BLaER1 treated with 17β-estradiol and CSF1 and Interleukin-3, amounts not matched to agents 10 nM and 100 nM (cell line): ENCODE data around the gene ENOX1.
"Not testable (repeated sequence)": the region's sequence is repeated elsewhere in the genome, so short reads cannot be mapped to it uniquely, and the experiment has no call there.

Experiments
- H3K27ac ChIP-seq, 11 experiments: shearing (Covaris generic); formaldehyde crosslinking; 2 replicates each; pipeline ENCODE4 v1.8.1; 2022
- H3K27me3 ChIP-seq, 11 experiments: shearing (Covaris generic); formaldehyde crosslinking; 2 replicates each; pipeline ENCODE4 v1.8.1; 2022
- H3K36me3 ChIP-seq, 11 experiments: shearing (Covaris generic); formaldehyde crosslinking; 2 replicates each; pipeline ENCODE4 v1.8.1; 2022
- H3K4me1 ChIP-seq, 10 experiments: shearing (Covaris generic); formaldehyde crosslinking; 2 replicates each; pipeline ENCODE4 v1.8.1; 2022
- H3K4me2 ChIP-seq, 11 experiments: shearing (Covaris generic); formaldehyde crosslinking; 2 replicates each; pipeline ENCODE4 v1.8.1; 2022
- H3K4me3 ChIP-seq, 10 experiments: shearing (Covaris generic); formaldehyde crosslinking; 2 replicates each; pipeline ENCODE4 v1.8.1; 2022
- H3K9ac ChIP-seq, 11 experiments: shearing (Covaris generic); formaldehyde crosslinking; 2 replicates each; pipeline ENCODE4 v1.8.1; 2022
- H3K9me3 ChIP-seq, 11 experiments: shearing (Covaris generic); formaldehyde crosslinking; replicated peaks in 1 of 11; 2 replicates each; pipeline ENCODE4 v1.8.1; 2022
- H4K20me1 ChIP-seq, 11 experiments: shearing (Covaris generic); formaldehyde crosslinking; 2 replicates each; pipeline ENCODE4 v1.8.1; 2022
- Cebpa-rat ChIP-seq, 11 experiments: shearing (Covaris generic); IDR thresholded peaks; 2 replicates each; pipeline ENCODE4 v1.8.1; 2022

ENOX1 gene

GRCh38 chr13:43185226-43185625 is 601.5 kb downstream of the ENOX1 start:
- H3K4me1 ChIP-seq: no peaks in the 10 kb centered on the region
- no peak for TF ChIP-seq Cebpa-rat (IDR thresholded peaks at IDR 0.05)
- no peak overlapping the region for H3K4me3 ChIP-seq
- no peak overlapping the region for H3K9ac ChIP-seq
- H3K9me3 ChIP-seq: peaks cover 7 to 9% (median 8%) of the 10 kb centered on the region in 11 experiments; a peak in 21 of 22 replicates
- H3K27ac ChIP-seq: no peak overlapping the region
- no peaks in the 10 kb centered on the region for H4K20me1 ChIP-seq
- no peak overlapping the region for H3K4me2 ChIP-seq
- no peaks in the 10 kb centered on the region for H3K27me3 ChIP-seq
- no peaks in the 10 kb centered on the region for H3K36me3 ChIP-seq

- Histone ChIP-seq H4K20me1 (no peaks in the 10 kb centered on the region), H3K9ac (no peak overlapping the region), H3K36me3 (no peaks in the 10 kb centered on the region), H3K27me3 (no peaks in the 10 kb centered on the region), H3K9me3 (peaks cover 10 to 16% (median 14%) of the 10 kb centered on the region in 11 experiments), H3K4me1 (peaks cover 0 to 12% (median 0%) of the 10 kb centered on the region in 10 experiments; a peak in 5 of 20 replicates), H3K4me2 (no peak overlapping the region), H3K4me3 (no peak overlapping the region), H3K27ac (no peak overlapping the region)
- TF ChIP-seq Cebpa-rat (IDR thresholded peaks at IDR 0.05): no peak
These were observed 605.9 kb downstream of the ENOX1 start for GRCh38 chr13:43180837-43181236.

GRCh38 chr13:43180036-43180660 is 606.6 kb downstream of the ENOX1 start:
- Histone ChIP-seq H3K36me3 (no peaks in the 10 kb centered on the region), H4K20me1 (no peaks in the 10 kb centered on the region), H3K27ac (no peak overlapping the region), H3K4me3 (no peak overlapping the region), H3K4me1 (peaks cover 0 to 12% (median 0%) of the 10 kb centered on the region in 10 experiments; a peak in 5 of 20 replicates), H3K9me3 (peaks cover 10 to 16% (median 14%) of the 10 kb centered on the region in 11 experiments), H3K4me2 (peak overlapping the region in 3 of 11 experiments; percentile 18 to 73 (median 35); a peak in 4 of 22 replicates), H3K27me3 (no peaks in the 10 kb centered on the region), H3K9ac (no peak overlapping the region)
- TF ChIP-seq Cebpa-rat (IDR thresholded peaks at IDR 0.05): no peak

GRCh38 chr13:43171489-43171888 is 615.3 kb downstream of the ENOX1 start:
- H3K4me2 ChIP-seq: no peak overlapping the region
- H3K4me3 ChIP-seq: no peak overlapping the region
- H3K9ac ChIP-seq: no peak overlapping the region
- H3K36me3 ChIP-seq: no peaks in the 10 kb centered on the region
- no peak overlapping the region for H3K27ac ChIP-seq
- no peaks in the 10 kb centered on the region for H3K9me3 ChIP-seq
- no peaks in the 10 kb centered on the region for H4K20me1 ChIP-seq
- TF ChIP-seq Cebpa-rat (IDR thresholded peaks at IDR 0.05): no peak
- H3K27me3 ChIP-seq: no peaks in the 10 kb centered on the region
- H3K4me1 ChIP-seq: peaks cover 0 to 9% (median 0%) of the 10 kb centered on the region in 10 experiments; a peak in 6 of 20 replicates

GRCh38 chr13:43170506-43170905 is 616.3 kb downstream of the ENOX1 start:
- Histone ChIP-seq H3K27me3 (no peaks in the 10 kb centered on the region), H3K9ac (no peak overlapping the region), H3K27ac (no peak overlapping the region), H3K9me3 (peaks cover 3 to 6% (median 5%) of the 10 kb centered on the region in 11 experiments; a peak in 21 of 22 replicates), H3K4me1 (peaks cover 0 to 9% (median 0%) of the 10 kb centered on the region in 10 experiments; a peak in 6 of 20 replicates), H3K36me3 (no peaks in the 10 kb centered on the region), H4K20me1 (no peaks in the 10 kb centered on the region), H3K4me3 (no peak overlapping the region), H3K4me2 (peak overlapping the region in 3 of 11 experiments; percentile 11 to 49 (median 25); a peak in 4 of 22 replicates)
- TF ChIP-seq Cebpa-rat (IDR thresholded peaks at IDR 0.05): no peak

GRCh38 chr13:43168434-43168833 is 618.3 kb downstream of the ENOX1 start:
- not testable (repeated sequence) for H3K4me1 ChIP-seq, H3K4me2 ChIP-seq, H3K27me3 ChIP-seq, H3K4me3 ChIP-seq, H3K9ac ChIP-seq, H3K36me3 ChIP-seq, H3K27ac ChIP-seq, H4K20me1 ChIP-seq
- peaks cover 6 to 27% (median 15%) of the 10 kb centered on the region in 11 experiments; a peak in 21 of 22 replicates for H3K9me3 ChIP-seq

- Histone ChIP-seq H3K9me3 (peaks cover 6 to 28% (median 15%) of the 10 kb centered on the region in 11 experiments; a peak in 21 of 22 replicates), H3K4me1 (peaks cover 0 to 9% (median 0%) of the 10 kb centered on the region in 10 experiments; a peak in 6 of 20 replicates), H3K27me3 (no peaks in the 10 kb centered on the region), H3K4me3 (no peak overlapping the region), H4K20me1 (no peaks in the 10 kb centered on the region), H3K36me3 (no peaks in the 10 kb centered on the region), H3K4me2 (no peak overlapping the region), H3K9ac (no peak overlapping the region), H3K27ac (no peak overlapping the region)
- no peak for TF ChIP-seq Cebpa-rat (IDR thresholded peaks at IDR 0.05)
These were observed 619.0 kb downstream of the ENOX1 start for GRCh38 chr13:43167731-43168130.

- Histone ChIP-seq H3K4me1 (peaks cover 0 to 9% (median 0%) of the 10 kb centered on the region in 10 experiments; a peak in 6 of 20 replicates), H3K4me3 (no peak overlapping the region), H4K20me1 (no peaks in the 10 kb centered on the region), H3K9ac (no peak overlapping the region), H3K4me2 (no peak overlapping the region), H3K9me3 (peaks cover 6 to 28% (median 15%) of the 10 kb centered on the region in 11 experiments; a peak in 21 of 22 replicates), H3K36me3 (no peaks in the 10 kb centered on the region), H3K27me3 (no peaks in the 10 kb centered on the region), H3K27ac (no peak overlapping the region)
- TF ChIP-seq Cebpa-rat (IDR thresholded peaks at IDR 0.05): no peak
These were observed 619.9 kb downstream of the ENOX1 start for GRCh38 chr13:43166644-43167457.
